NT2/D1 (cell line): ENCODE measurements around the gene SLC6A12.

Experiments
- DNase-seq: peaks from one replicate; pipeline ENCODE4 v3.0.0-alpha.2; 2011; ENCODE audit warnings: low read depth, low spot score
- H3K27me3 ChIP-seq: 2 replicates; pipeline ENCODE4 v1.6.0; 2011; ENCODE audit warnings: mild to moderate bottlenecking; ENCODE audit not compliant: insufficient read length, insufficient read depth
- H3K36me3 ChIP-seq: 2 replicates; pipeline ENCODE4 v1.6.1; 2011; ENCODE audit warnings: mild to moderate bottlenecking, low read length, mixed read lengths; ENCODE audit not compliant: insufficient read depth, insufficient read length
- H3K4me1 ChIP-seq: 2 replicates; pipeline ENCODE4 v1.5.1; 2011; ENCODE audit not compliant: insufficient read depth, insufficient read length
- H3K4me3 ChIP-seq: 2 replicates; pipeline ENCODE4 v1.5.1; 2011; ENCODE audit warnings: low read depth; ENCODE audit not compliant: insufficient read length
- H3K9ac ChIP-seq: 2 replicates; pipeline ENCODE4 v1.6.0; 2011; ENCODE audit warnings: low read depth; ENCODE audit not compliant: insufficient read length
- H3K9me3 ChIP-seq: 2 replicates; pipeline ENCODE4 v1.5.1; 2011; ENCODE audit warnings: mild to moderate bottlenecking, low read length; ENCODE audit not compliant: insufficient read depth
- SUZ12 ChIP-seq: IDR thresholded peaks from 2 replicates; pipeline ENCODE4 v1.6.1; 2011; ENCODE audit not compliant: insufficient read length, insufficient read depth; ENCODE audit errors: extremely low read depth
- YY1 ChIP-seq: IDR thresholded peaks from 2 replicates; pipeline ENCODE4 v1.6.1; 2011; ENCODE audit not compliant: insufficient read length, insufficient read depth
- ZNF274 ChIP-seq: IDR thresholded peaks from 2 replicates; pipeline ENCODE4 v1.6.1; 2011; ENCODE audit warnings: mild to moderate bottlenecking, low read depth, low read length

The SLC6A12 gene

GRCh38 chr12:212715-213526, 1.0 kb downstream of the SLC6A12 start:
- Histone ChIP-seq H3K4me1 (peaks cover 40% of the 10 kb centered on the region), H3K9ac (peak overlapping the region; percentile 38), H3K9me3 (no peaks in the 10 kb centered on the region), H3K4me3 (no peak overlapping the region), H3K27me3 (peaks cover 75% of the 10 kb centered on the region), H3K36me3 (no peaks in the 10 kb centered on the region)
- TF ChIP-seq SUZ12 (no peak), ZNF274 (no peak), YY1 (no peak)
- DNase-seq, result no peak

- Histone ChIP-seq H3K4me3 (no peak overlapping the region), H3K36me3 (no peaks in the 10 kb centered on the region), H3K9me3 (no peaks in the 10 kb centered on the region), H3K27me3 (peaks cover 80% of the 10 kb centered on the region), H3K9ac (no peak overlapping the region), H3K4me1 (peaks cover 40% of the 10 kb centered on the region)
- TF ChIP-seq YY1 (no peak), ZNF274 (no peak), SUZ12 (no peak)
- no peak for DNase-seq
Measured at GRCh38 chr12:212415-212714, 1.6 kb downstream of the SLC6A12 start.

- no peaks in the 10 kb centered on the region for H3K9me3 ChIP-seq
- H3K27me3 ChIP-seq, result peaks cover 83% of the 10 kb centered on the region
- TF ChIP-seq YY1, result no peak
- TF ChIP-seq SUZ12, result no peak
- no peak for TF ChIP-seq ZNF274
- peaks cover 40% of the 10 kb centered on the region for H3K4me1 ChIP-seq
- no peak overlapping the region for H3K9ac ChIP-seq
- no peak for DNase-seq
- no peak overlapping the region for H3K4me3 ChIP-seq
- H3K36me3 ChIP-seq, result no peaks in the 10 kb centered on the region
Measured at GRCh38 chr12:211639-212414, 2.1 kb downstream of the SLC6A12 start.

- H3K4me1 ChIP-seq, result peaks cover 40% of the 10 kb centered on the region
- no peak for DNase-seq
- H3K9me3 ChIP-seq, result no peaks in the 10 kb centered on the region
- no peak overlapping the region for H3K9ac ChIP-seq
- H3K36me3 ChIP-seq, result no peaks in the 10 kb centered on the region
- H3K4me3 ChIP-seq, result no peak overlapping the region
- no peak for TF ChIP-seq ZNF274
- TF ChIP-seq YY1, result no peak
- TF ChIP-seq SUZ12, result no peak
- peaks cover 86% of the 10 kb centered on the region for H3K27me3 ChIP-seq
Measured at GRCh38 chr12:211142-211465, 2.9 kb downstream of the SLC6A12 start.

GRCh38 chr12:210277-211141, 3.4 kb downstream of the SLC6A12 start:
- peaks cover 40% of the 10 kb centered on the region for H3K4me1 ChIP-seq
- peaks cover 88% of the 10 kb centered on the region for H3K27me3 ChIP-seq
- no peak for DNase-seq
- no peak overlapping the region for H3K4me3 ChIP-seq
- TF ChIP-seq YY1 (no peak), ZNF274 (no peak), SUZ12 (no peak)
- no peak overlapping the region for H3K9ac ChIP-seq
- H3K36me3 ChIP-seq, result no peaks in the 10 kb centered on the region
- no peaks in the 10 kb centered on the region for H3K9me3 ChIP-seq

GRCh38 chr12:209851-210250, 4.1 kb downstream of the SLC6A12 start:
- no peak for TF ChIP-seq YY1
- TF ChIP-seq SUZ12, result no peak
- TF ChIP-seq ZNF274, result no peak
- Histone ChIP-seq H3K27me3 (peaks cover 88% of the 10 kb centered on the region), H3K36me3 (no peaks in the 10 kb centered on the region), H3K9ac (no peak overlapping the region), H3K4me3 (no peak overlapping the region), H3K9me3 (no peaks in the 10 kb centered on the region), H3K4me1 (peaks cover 37% of the 10 kb centered on the region)
- DNase-seq, result no peak
